HepG2 (cell line): ENCODE measurements around the gene ATF1. TPM values are rescaled to one million over a fixed set of nuclear protein-coding genes. Genes with fewer than 3 reads are reported as not detected.
"Not testable (repeated sequence)": the region's sequence is repeated elsewhere in the genome, so short reads cannot be mapped to it uniquely, and the experiment has no call there.

Source experiments
- ATAC-seq: fragments of 200-7000 bp; cut with Tn5 transposase; 3 replicates; pipeline ENCODE4 v1.9.1; 2020; ENCODE audit warnings: mild to moderate bottlenecking, moderate library complexity
- BruUV-seq: library from RNA; stranded (reverse); fragments of 400-500 nt; replicated peaks from 2 replicates; lab custom pipeline; 2021; lab: Mats Ljungman, UMichigan
- CTCF ChIA-PET: fragments of 300-600 bp; formaldehyde crosslinking; extraction: SDS; loops from one replicate; lab custom pipeline; 2021; ENCODE audit warnings: low total read pairs, inconsistent platforms, low intra/inter-chr PET ratio; lab: Yijun Ruan, JAX
- POLR2A ChIA-PET: fragments of 350-600 bp; sonication (Branson Sonifier 250); formaldehyde crosslinking; loops from one replicate; lab custom pipeline; 2020; ENCODE audit warnings: antibody characterized with exemption, inconsistent platforms; lab: Yijun Ruan, JAX
- DNase-seq: peaks from one replicate; pipeline ENCODE4 v3.0.0-alpha.2; 2015; ENCODE audit warnings: low spot score
- FAIRE-seq: peaks from 3 replicates; lab custom pipeline; 2011; peaks lifted over from hg19 to GRCh38; lab: Jason Lieb, UNC
- H2AFZ ChIP-seq: one replicate; pipeline ENCODE4 v1.6.1; 2011; ENCODE audit warnings: low read length, inconsistent platforms
- H3K27ac ChIP-seq: fragments of 300-600 bp; 3 replicates; pipeline ENCODE4 v1.8.0; 2011; ENCODE audit warnings: mixed run types, mild to moderate bottlenecking, mixed read lengths, low read length, inconsistent platforms; ENCODE audit not compliant: insufficient read depth; ENCODE audit errors: extremely low read length
- H3K27me3 ChIP-seq, 2 experiments: fragments of 200-600 bp in 1 of 2; 2 replicates in 1 of 2; 3 replicates in 1 of 2; pipeline versions ENCODE4 v1.6.0 to v1.8.0; 2011; ENCODE audit warnings: low read length in 2 of 2, mild to moderate bottlenecking in 2 of 2, moderate library complexity in 2 of 2, inconsistent platforms in 1 of 2; ENCODE audit not compliant: insufficient read depth in 2 of 2, control insufficient read depth in 1 of 2
- H3K36me3 ChIP-seq, 2 experiments: fragments of 200-600 bp in 1 of 2; replicated peaks in 1 of 2; 2 replicates in 1 of 2; 3 replicates in 1 of 2; pipeline versions ENCODE4 v1.5.1 to v1.8.0; 2011; ENCODE audit warnings: low read length in 2 of 2, inconsistent platforms in 1 of 2; ENCODE audit not compliant: insufficient read depth in 2 of 2, control insufficient read depth in 1 of 2
- H3K4me1 ChIP-seq: 2 replicates; pipeline ENCODE4 v1.5.1; 2012; ENCODE audit warnings: low read length, inconsistent platforms; ENCODE audit not compliant: insufficient read depth
- H3K4me2 ChIP-seq: 2 replicates; pipeline ENCODE4 v1.6.0; 2011; ENCODE audit warnings: low read depth, low read length, inconsistent platforms
- H3K4me3 ChIP-seq, 3 experiments: fragments of 200-600 bp in 1 of 3; sonication (generic), shearing (Covaris generic) in 1 of 3; replicated peaks in 1 of 3; 2 replicates each; pipeline ENCODE4 v1.5.1; 2011 to 2016; ENCODE audit warnings: low read length in 3 of 3, inconsistent platforms in 2 of 3, low read depth in 2 of 3, mild to moderate bottlenecking in 2 of 3, control low read depth in 1 of 3, mixed read lengths in 1 of 3; ENCODE audit not compliant: insufficient read depth in 1 of 3
- H3K79me2 ChIP-seq: one replicate; pipeline ENCODE4 v1.6.1; 2011; ENCODE audit warnings: low read length, inconsistent platforms; ENCODE audit not compliant: insufficient read depth
- H3K9ac ChIP-seq: 2 replicates; pipeline ENCODE4 v1.6.0; 2011; ENCODE audit warnings: mild to moderate bottlenecking, low read depth, low read length, inconsistent platforms; ENCODE audit not compliant: insufficient read depth
- H3K9me3 ChIP-seq: 2 replicates; pipeline ENCODE4 v1.5.1; 2012; ENCODE audit warnings: mild to moderate bottlenecking, low read length
- H4K20me1 ChIP-seq: 2 replicates; pipeline ENCODE4 v1.6.0; 2011; ENCODE audit warnings: inconsistent platforms, mild to moderate bottlenecking, low read length, moderate library complexity; ENCODE audit not compliant: insufficient read depth
- DNMT3B ChIP-seq: conservative IDR thresholded peaks from 2 replicates; pipeline ENCODE4 v1.6.1; 2016; ENCODE audit warnings: missing biosample characterization, control low read depth
- MAFK ChIP-seq, 2 experiments: IDR thresholded peaks in 1 of 2; conservative IDR thresholded peaks in 1 of 2; 2 replicates each; pipeline ENCODE4 v1.6.1; 2011; ENCODE audit warnings: improper control_type of control experiment in 2 of 2, low read length in 2 of 2
- MED1 ChIP-seq: sonication (generic); formaldehyde crosslinking; IDR thresholded peaks from 2 replicates; pipeline ENCODE4 v1.4.0; 2020; ENCODE audit warnings: missing genetic modification reagents
- ZFP36L1 ChIP-seq: sonication (generic); formaldehyde crosslinking; IDR thresholded peaks from 2 replicates; pipeline ENCODE4 v1.8.0; 2022; ENCODE audit warnings: mild to moderate bottlenecking, missing genetic modification reagents, moderate library complexity
- ZFP82 ChIP-seq: sonication (generic); formaldehyde crosslinking; IDR thresholded peaks from 2 replicates; pipeline ENCODE4 v1.5.1; 2020; ENCODE audit warnings: mild to moderate bottlenecking, missing genetic modification reagents, borderline replicate concordance
- ZNF225 ChIP-seq: sonication (generic); formaldehyde crosslinking; IDR thresholded peaks from 2 replicates; pipeline ENCODE4 v1.4.0; 2020; ENCODE audit warnings: mild to moderate bottlenecking, missing genetic modification reagents
- ZNF816 ChIP-seq: sonication (generic); formaldehyde crosslinking; IDR thresholded peaks from 2 replicates; pipeline ENCODE4 v1.8.0; 2022; ENCODE audit warnings: missing genetic modification reagents, mild to moderate bottlenecking, borderline replicate concordance
- in situ Hi-C: cut with HindIII; loops from 2 replicates; pipeline ENCODE4 v1.10.0; 2017; ENCODE audit warnings: low pct_unique_long_range_greater_than_20kb; ENCODE audit not compliant: extremely low pct_ligation_motif_present
- intact Hi-C: fragments of 100-400 bp; cut with micrococcal nuclease; formaldehyde crosslinking; loops from one replicate; pipeline ENCODE4 v1.10.0; 2022; ENCODE audit not compliant: unreplicated experiment
- polyA plus RNA-seq, 8 experiments: library from polyadenylated mRNA; depleted of rRNA in 3 of 8; stranded (reverse) in 7 of 8; unstranded in 1 of 8; fragments of >200 nt; fragmentation: Illumina TruSeq in 4 of 8; extraction: Trizol in 4 of 8; gene quantifications; 2 replicates each; pipeline versions ENCODE4 v1.2.1 to v1.2.3, GENCODE V29; 2011 to 2016; ENCODE audit warnings: low read depth in 4 of 8, missing spikeins in 1 of 8, mixed read lengths in 1 of 8; ENCODE audit not compliant: insufficient read depth in 1 of 8
- total RNA-seq, 5 experiments: library from RNA; depleted of rRNA; stranded (reverse); fragments of >200 nt; fragmentation: Illumina TruSeq; extraction: Trizol; gene quantifications; 2 replicates each; pipeline ENCODE4 v1.2.3, GENCODE V29; 2016; ENCODE audit warnings: low read depth in 1 of 5
- TF ChIP-seq, protein P1 (sequence below): sonication (generic); formaldehyde crosslinking; IDR thresholded peaks from 2 replicates; pipeline ENCODE4 v1.5.1; 2020; ENCODE audit warnings: missing genetic modification reagents, mild to moderate bottlenecking, borderline replicate concordance
- TF ChIP-seq, protein P2 (sequence below): fragments of 450-650 bp; IDR thresholded peaks from 2 replicates; pipeline ENCODE4 v1.6.1; 2017

Gene ATF1
- total and polyA plus RNA-seq, 2 of the 13 experiments (the other 11 are each of a cell fraction or from before 2014, with no cell fraction given) = 29.3 to 52.0 TPM

DNA sequence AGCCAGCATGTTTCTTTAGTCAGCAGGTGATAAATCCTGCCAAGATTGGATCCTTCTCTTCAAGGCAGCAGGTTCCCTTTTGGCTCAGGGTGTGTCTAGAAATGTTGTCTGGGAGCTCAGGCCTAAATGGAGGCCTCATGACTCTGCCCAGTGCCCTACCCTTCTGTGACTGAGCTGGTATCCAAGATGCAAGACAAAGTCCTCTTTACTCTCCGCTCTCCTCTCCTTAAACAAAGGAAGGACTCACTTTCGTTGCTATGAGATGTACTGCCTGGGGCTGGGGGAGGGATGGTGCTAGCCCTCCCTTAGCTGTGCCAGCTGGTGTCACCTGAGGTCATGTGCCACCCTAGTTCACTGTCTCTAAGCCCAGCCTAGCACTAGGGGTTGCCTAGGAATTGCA lies 65.0 kb downstream of the ATF1 start (continued):
- TF ChIP-seq, protein P1, sequence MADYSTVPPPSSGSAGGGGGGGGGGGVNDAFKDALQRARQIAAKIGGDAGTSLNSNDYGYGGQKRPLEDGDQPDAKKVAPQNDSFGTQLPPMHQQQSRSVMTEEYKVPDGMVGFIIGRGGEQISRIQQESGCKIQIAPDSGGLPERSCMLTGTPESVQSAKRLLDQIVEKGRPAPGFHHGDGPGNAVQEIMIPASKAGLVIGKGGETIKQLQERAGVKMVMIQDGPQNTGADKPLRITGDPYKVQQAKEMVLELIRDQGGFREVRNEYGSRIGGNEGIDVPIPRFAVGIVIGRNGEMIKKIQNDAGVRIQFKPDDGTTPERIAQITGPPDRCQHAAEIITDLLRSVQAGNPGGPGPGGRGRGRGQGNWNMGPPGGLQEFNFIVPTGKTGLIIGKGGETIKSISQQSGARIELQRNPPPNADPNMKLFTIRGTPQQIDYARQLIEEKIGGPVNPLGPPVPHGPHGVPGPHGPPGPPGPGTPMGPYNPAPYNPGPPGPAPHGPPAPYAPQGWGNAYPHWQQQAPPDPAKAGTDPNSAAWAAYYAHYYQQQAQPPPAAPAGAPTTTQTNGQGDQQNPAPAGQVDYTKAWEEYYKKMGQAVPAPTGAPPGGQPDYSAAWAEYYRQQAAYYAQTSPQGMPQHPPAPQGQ (CRISPR knock-in tag) = no peak
- TF ChIP-seq ZFP36L1 (CRISPR knock-in tag) (no peak), MAFK (conservative IDR thresholded peaks at IDR 0.05 in 1 of 2, IDR thresholded peaks at IDR 0.05 in 1 of 2; ENCODE audit: low read length in 2 of 2) (no peak), ZNF225 (CRISPR knock-in tag) (no peak), ZNF816 (CRISPR knock-in tag) (no peak), ZFP82 (CRISPR knock-in tag) (no peak), MED1 (CRISPR knock-in tag) (no peak), DNMT3B (CRISPR knock-in tag) (no peak)
- TF ChIP-seq, protein P2, sequence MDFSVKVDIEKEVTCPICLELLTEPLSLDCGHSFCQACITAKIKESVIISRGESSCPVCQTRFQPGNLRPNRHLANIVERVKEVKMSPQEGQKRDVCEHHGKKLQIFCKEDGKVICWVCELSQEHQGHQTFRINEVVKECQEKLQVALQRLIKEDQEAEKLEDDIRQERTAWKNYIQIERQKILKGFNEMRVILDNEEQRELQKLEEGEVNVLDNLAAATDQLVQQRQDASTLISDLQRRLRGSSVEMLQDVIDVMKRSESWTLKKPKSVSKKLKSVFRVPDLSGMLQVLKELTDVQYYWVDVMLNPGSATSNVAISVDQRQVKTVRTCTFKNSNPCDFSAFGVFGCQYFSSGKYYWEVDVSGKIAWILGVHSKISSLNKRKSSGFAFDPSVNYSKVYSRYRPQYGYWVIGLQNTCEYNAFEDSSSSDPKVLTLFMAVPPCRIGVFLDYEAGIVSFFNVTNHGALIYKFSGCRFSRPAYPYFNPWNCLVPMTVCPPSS = no peak
- TF ChIP-seq, all 625 proteins: peak for 0

DNA sequence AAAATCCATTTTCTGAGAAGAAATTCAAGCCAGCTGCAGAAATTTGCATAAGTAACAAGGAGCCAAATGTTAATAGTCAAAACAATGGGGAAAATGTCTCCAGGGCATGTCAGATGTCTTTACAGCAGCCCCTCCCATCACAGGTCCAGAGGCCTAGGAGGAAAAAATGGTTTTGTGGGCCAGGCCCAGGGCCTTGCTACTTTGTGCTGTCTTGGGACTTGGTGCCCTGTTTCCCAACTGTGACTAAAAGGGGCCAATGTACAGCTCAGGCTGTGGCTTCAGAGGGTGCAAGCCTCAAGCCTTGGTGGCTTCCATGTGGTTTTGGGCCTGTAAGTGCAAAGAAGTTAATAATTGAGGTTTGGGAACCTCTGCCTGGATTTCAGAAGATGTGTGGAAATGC lies 69.9 kb downstream of the ATF1 start:
- H3K27me3 ChIP-seq, H3K4me1 ChIP-seq, H3K27ac ChIP-seq, H3K4me2 ChIP-seq, H3K9ac ChIP-seq, DNase-seq, H4K20me1 ChIP-seq, intact Hi-C loops, in situ Hi-C loops, H3K79me2 ChIP-seq, H3K4me3 ChIP-seq, H2AFZ ChIP-seq, H3K36me3 ChIP-seq, ATAC-seq, CTCF ChIA-PET, POLR2A ChIA-PET, FAIRE-seq, BruUV-seq: not testable (repeated sequence)
- peaks cover 18% of the 10 kb centered on the region for H3K9me3 ChIP-seq
